ENCODE measurements around the gene PTF1A.

GRCh38 chr10:23186178-23186577 lies 5.9 kb upstream of the PTF1A start:
- TF ChIP-seq POLR2AphosphoS5 (IDR thresholded peaks at IDR 0.05; ENCODE audit: borderline replicate concordance, low read depth, low read length): no peak
- TF ChIP-seq EZH2 (IDR thresholded peaks at IDR 0.05): no peak
